Gastrocnemius medialis (tissue), 4 donors: ENCODE data around the gene H3-3A. TPM values are rescaled to one million over a fixed set of nuclear protein-coding genes. Genes with fewer than 3 reads are reported as not detected.

Source experiments
- ATAC-seq, 2 donors: fragments of 150-250 bp; one replicate each; pipeline ENCODE4 v1.9.1; 2016
- DNase-seq, 2 donors: peaks; one replicate each; pipeline ENCODE4 v3.0.0-alpha.2; 2019
- H3K27ac ChIP-seq, 4 donors: fragments of 200-600 bp; sonication (generic); 1 replicate in 1 of 4; 2 replicates in 3 of 4; pipeline ENCODE4 v1.5.1; 2016 to 2018; ENCODE audit warnings: mild to moderate bottlenecking in 2 of 4, moderate library complexity in 1 of 4
- H3K27me3 ChIP-seq, 3 donors: fragments of 200-600 bp; sonication (generic) in 2 of 3; 1 replicate in 1 of 3; 2 replicates in 2 of 3; pipeline versions ENCODE4 v1.5.1 to v1.6.0; 2016 to 2019; ENCODE audit warnings: mild to moderate bottlenecking in 1 of 3, moderate library complexity in 1 of 3
- H3K36me3 ChIP-seq, 2 donors: fragments of 200-600 bp; sonication (generic) in 1 of 2; one replicate each; pipeline ENCODE4 v1.5.1; 2017 to 2018
- H3K4me1 ChIP-seq, 2 donors: fragments of 200-600 bp; sonication (generic) in 1 of 2; one replicate each; pipeline ENCODE4 v1.5.1; 2016 to 2017; ENCODE audit warnings: mild to moderate bottlenecking in 2 of 2
- H3K4me3 ChIP-seq, 4 donors: fragments of 200-600 bp; sonication (generic) in 3 of 4; 1 replicate in 1 of 4; 2 replicates in 3 of 4; pipeline ENCODE4 v1.5.1; 2016 to 2019; ENCODE audit warnings: mild to moderate bottlenecking in 2 of 4
- H3K9me3 ChIP-seq, 3 donors: fragments of 200-600 bp; sonication (generic) in 2 of 3; 1 replicate in 1 of 3; 2 replicates in 2 of 3; pipeline ENCODE4 v1.5.1; 2016 to 2019
- POLR2A ChIP-seq, 2 donors: fragments of 450-650 bp; IDR thresholded peaks; one replicate each; pipeline ENCODE4 v1.6.1; 2017; ENCODE audit warnings: antibody characterized with exemption in 2 of 2, mild to moderate bottlenecking in 2 of 2, moderate library complexity in 2 of 2
- in situ Hi-C, 4 donors: fragments of 200-750 bp; cut with MboI; loops; one replicate each; pipeline versions ENCODE4 v1.15.0 to v1.8.0; 2017; ENCODE audit warnings: low sequenced_read_pairs in 4 of 4
- intact Hi-C: fragments of 100-400 bp; cut with DNase I; formaldehyde crosslinking; loops from one replicate; pipeline ENCODE4 v1.15.1; 2023; ENCODE audit warnings: low total_unique reads
- total RNA-seq, 4 donors: library from RNA; depleted of rRNA; stranded (reverse); fragments of >200 nt; gene quantifications; one replicate each; pipeline versions ENCODE4 v1.1.0 to v1.2.3, GENCODE V29; 2016
- TF ChIP-seq, protein P1 (sequence below), 5 experiments: fragments of 450-650 bp in 3 of 5; fragments of 200-600 bp in 2 of 5; sonication (generic) in 2 of 5; IDR thresholded peaks in 4 of 5; conservative IDR thresholded peaks in 1 of 5; 1 replicate in 4 of 5; 2 replicates in 1 of 5; pipeline ENCODE4 v1.5.1; 2016 to 2019; ENCODE audit warnings: antibody characterized with exemption in 5 of 5, mild to moderate bottlenecking in 3 of 5, moderate library complexity in 3 of 5

Gene H3-3A
- total RNA-seq, 4 donors from 2014 or later, result 163 to 289 (median 191) TPM

DNA sequence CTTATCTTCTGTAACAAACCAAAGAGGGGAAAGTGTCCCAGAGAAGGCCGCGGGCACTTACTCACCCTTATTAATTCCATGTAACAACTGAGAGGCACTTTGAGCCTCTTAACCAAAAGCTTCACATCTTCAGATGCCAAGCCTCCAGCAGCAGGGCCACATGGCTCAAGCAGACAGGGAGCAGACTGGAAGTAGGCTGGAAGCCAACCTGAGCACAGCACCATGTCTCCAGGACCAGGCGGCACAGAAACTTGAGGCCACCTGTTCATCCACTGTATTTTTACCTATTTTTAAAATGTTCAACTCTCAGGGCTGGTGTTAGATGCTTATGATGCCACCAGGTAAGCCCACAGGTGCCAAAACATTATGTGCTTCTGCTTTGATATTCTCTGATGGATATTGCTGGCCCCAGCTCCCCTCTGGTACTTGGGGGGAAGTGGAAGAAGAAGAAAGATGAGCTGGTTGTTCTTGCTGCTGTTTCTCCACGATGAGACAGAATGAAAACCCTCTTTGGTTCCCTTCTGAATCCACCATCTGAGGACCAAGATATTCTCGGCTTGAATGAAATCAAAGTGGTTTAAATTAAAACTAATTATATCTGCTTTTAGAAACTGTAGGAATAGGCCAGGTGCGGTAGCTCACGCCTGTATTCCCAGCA lies 32.8 kb upstream of the H3-3A start:
- H3K36me3 ChIP-seq, result no peaks in the 10 kb centered on the region
- DNase-seq (no peak), ATAC-seq (no peak)
- no peaks in the 10 kb centered on the region for H3K4me1 ChIP-seq
- in situ Hi-C loops, result no loop called here
- TF ChIP-seq, protein P1, sequence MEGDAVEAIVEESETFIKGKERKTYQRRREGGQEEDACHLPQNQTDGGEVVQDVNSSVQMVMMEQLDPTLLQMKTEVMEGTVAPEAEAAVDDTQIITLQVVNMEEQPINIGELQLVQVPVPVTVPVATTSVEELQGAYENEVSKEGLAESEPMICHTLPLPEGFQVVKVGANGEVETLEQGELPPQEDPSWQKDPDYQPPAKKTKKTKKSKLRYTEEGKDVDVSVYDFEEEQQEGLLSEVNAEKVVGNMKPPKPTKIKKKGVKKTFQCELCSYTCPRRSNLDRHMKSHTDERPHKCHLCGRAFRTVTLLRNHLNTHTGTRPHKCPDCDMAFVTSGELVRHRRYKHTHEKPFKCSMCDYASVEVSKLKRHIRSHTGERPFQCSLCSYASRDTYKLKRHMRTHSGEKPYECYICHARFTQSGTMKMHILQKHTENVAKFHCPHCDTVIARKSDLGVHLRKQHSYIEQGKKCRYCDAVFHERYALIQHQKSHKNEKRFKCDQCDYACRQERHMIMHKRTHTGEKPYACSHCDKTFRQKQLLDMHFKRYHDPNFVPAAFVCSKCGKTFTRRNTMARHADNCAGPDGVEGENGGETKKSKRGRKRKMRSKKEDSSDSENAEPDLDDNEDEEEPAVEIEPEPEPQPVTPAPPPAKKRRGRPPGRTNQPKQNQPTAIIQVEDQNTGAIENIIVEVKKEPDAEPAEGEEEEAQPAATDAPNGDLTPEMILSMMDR (IDR thresholded peaks at IDR 0.05 in 4 of 5, conservative IDR thresholded peaks at IDR 0.05 in 1 of 5), result no peak
- no peak for TF ChIP-seq POLR2A (IDR thresholded peaks at IDR 0.05)
- no peaks in the 10 kb centered on the region for H3K27me3 ChIP-seq
- H3K4me3 ChIP-seq, result no peak overlapping the region
- intact Hi-C loops, result no loop called here
- H3K9me3 ChIP-seq, result no peaks in the 10 kb centered on the region
- H3K27ac ChIP-seq, result no peak overlapping the region

DNA sequence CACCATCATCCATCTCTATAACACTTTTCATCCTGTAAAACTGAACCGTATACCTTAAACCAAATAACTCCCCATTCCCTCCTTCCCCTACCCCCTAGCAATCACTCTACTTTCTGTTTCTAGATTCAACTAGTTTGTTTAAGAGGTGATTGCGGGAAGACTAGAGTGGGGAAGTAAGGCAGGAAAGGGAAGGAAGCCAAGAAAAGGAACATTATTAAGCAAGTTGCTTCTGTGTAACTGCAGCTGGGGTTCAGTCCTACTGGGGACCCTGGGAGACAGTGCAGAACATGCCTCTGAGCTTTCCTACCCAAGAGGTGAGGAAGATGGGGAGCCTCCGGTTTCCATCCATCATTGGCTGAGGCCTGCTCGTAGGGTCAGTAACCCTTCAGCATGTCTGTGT lies 28.9 kb upstream of the H3-3A start:
- intact Hi-C loops, result no loop called here
- in situ Hi-C loops, result no loop called here
- H3K4me3 ChIP-seq, result no peak overlapping the region
- H3K36me3 ChIP-seq, result no peaks in the 10 kb centered on the region
- TF ChIP-seq POLR2A (IDR thresholded peaks at IDR 0.05), result no peak
- TF ChIP-seq, protein P1 (IDR thresholded peaks at IDR 0.05 in 4 of 5, conservative IDR thresholded peaks at IDR 0.05 in 1 of 5), result no peak
- ATAC-seq, result no peak
- no peaks in the 10 kb centered on the region for H3K27me3 ChIP-seq
- H3K27ac ChIP-seq, result peak overlapping the region in 1 of 4 donors; percentile 29
- H3K4me1 ChIP-seq, result no peaks in the 10 kb centered on the region
- H3K9me3 ChIP-seq, result no peaks in the 10 kb centered on the region
- DNase-seq, result no peak

- intact Hi-C loops, result no loop called here
- H3K4me3 ChIP-seq, result no peak overlapping the region
These were observed 28.5 kb upstream of the H3-3A start for GRCh38 chr1:226033991-226034390.

DNA sequence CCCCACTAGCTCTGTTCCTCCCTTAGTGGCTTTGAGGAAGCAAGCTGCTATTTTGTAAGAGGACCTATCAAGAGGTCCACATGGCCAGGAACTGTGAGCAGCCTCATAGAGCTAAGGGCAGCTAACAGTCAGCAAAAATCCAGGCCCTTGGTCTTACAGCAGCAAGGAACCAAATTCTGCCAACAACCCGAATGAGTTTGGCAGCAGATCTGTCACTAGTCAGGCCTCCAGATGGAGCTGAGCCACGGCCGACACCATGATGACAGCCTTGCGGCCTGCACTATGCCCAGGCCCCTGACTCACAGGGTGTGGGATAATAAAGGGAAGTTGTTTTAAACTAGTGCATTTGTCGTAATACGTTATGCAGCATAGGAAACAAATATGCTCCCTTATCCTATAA lies 28.0 kb upstream of the H3-3A start:
- TF ChIP-seq POLR2A (IDR thresholded peaks at IDR 0.05), result no peak
- TF ChIP-seq, protein P1 (IDR thresholded peaks at IDR 0.05 in 4 of 5, conservative IDR thresholded peaks at IDR 0.05 in 1 of 5), result no peak
- peak; percentile 53 to 67 for DNase-seq
- intact Hi-C loops (no loop called here), in situ Hi-C loops (no loop called here)
- Histone ChIP-seq H3K4me1 (no peaks in the 10 kb centered on the region), H3K27me3 (no peaks in the 10 kb centered on the region), H3K9me3 (no peaks in the 10 kb centered on the region), H3K4me3 (no peak overlapping the region), H3K36me3 (no peaks in the 10 kb centered on the region), H3K27ac (peak overlapping the region in 3 of 4 donors; percentile 23 to 41 (median 33))
- peak; percentile 75 to 82 for ATAC-seq

More at GRCh38 chr1:226033991-226034390, 28.5 kb upstream of the H3-3A start:
- DNase-seq, result no peak
- TF ChIP-seq, protein P1 (IDR thresholded peaks at IDR 0.05 in 4 of 5, conservative IDR thresholded peaks at IDR 0.05 in 1 of 5), result no peak
- no peak for TF ChIP-seq POLR2A (IDR thresholded peaks at IDR 0.05)
- Histone ChIP-seq H3K4me1 (no peaks in the 10 kb centered on the region), H3K27me3 (no peaks in the 10 kb centered on the region), H3K36me3 (no peaks in the 10 kb centered on the region), H3K27ac (peak overlapping the region in 1 of 4 donors; percentile 29), H3K9me3 (no peaks in the 10 kb centered on the region)
- ATAC-seq, result no peak
- in situ Hi-C loops, result no loop called here

GRCh38 chr1:226035915-226036314 lies 26.6 kb upstream of the H3-3A start:
- no peak overlapping the region for H3K4me3 ChIP-seq

More at GRCh38 chr1:226035915-226036314, 26.6 kb upstream of the H3-3A start:
- ATAC-seq, result no peak
- Histone ChIP-seq H3K27me3 (no peaks in the 10 kb centered on the region), H3K9me3 (no peaks in the 10 kb centered on the region), H3K36me3 (no peaks in the 10 kb centered on the region), H3K27ac (no peak overlapping the region), H3K4me1 (no peaks in the 10 kb centered on the region)
- intact Hi-C loops, result no loop called here
- in situ Hi-C loops, result no loop called here
- no peak for TF ChIP-seq POLR2A (IDR thresholded peaks at IDR 0.05)
- TF ChIP-seq, protein P1 (IDR thresholded peaks at IDR 0.05 in 4 of 5, conservative IDR thresholded peaks at IDR 0.05 in 1 of 5), result no peak
- DNase-seq, result no peak
